ENCODE results near the gene GPRC5D.

The GPRC5D gene

DNA sequence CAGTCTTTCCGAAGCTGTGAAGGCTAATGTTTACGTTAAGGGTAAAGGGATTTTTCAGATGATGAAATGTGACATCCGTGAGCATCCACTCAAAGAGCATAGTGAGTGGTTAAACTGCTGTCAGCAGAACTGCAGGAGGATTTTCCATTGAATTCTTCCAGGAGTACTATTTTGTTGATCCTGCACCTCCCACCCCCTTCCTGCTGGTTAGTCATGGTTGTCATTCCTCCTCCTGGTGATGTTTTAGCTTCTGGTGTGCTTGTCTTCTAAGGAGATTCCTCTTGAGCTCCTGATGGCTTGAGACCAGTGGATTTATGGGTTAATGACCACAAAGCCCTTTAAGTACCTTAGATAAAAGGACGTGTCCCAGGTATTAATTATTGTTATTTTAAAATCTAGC, 2.4 kb upstream of the GPRC5D start:
- TF ChIP-seq, protein P1, sequence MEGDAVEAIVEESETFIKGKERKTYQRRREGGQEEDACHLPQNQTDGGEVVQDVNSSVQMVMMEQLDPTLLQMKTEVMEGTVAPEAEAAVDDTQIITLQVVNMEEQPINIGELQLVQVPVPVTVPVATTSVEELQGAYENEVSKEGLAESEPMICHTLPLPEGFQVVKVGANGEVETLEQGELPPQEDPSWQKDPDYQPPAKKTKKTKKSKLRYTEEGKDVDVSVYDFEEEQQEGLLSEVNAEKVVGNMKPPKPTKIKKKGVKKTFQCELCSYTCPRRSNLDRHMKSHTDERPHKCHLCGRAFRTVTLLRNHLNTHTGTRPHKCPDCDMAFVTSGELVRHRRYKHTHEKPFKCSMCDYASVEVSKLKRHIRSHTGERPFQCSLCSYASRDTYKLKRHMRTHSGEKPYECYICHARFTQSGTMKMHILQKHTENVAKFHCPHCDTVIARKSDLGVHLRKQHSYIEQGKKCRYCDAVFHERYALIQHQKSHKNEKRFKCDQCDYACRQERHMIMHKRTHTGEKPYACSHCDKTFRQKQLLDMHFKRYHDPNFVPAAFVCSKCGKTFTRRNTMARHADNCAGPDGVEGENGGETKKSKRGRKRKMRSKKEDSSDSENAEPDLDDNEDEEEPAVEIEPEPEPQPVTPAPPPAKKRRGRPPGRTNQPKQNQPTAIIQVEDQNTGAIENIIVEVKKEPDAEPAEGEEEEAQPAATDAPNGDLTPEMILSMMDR (IDR thresholded peaks at IDR 0.05): no peak
- no peak overlapping the region for H3K27ac ChIP-seq
- no peaks in the 10 kb centered on the region for H3K27me3 ChIP-seq (ENCODE audit: control insufficient read depth, insufficient read depth, low read length)
- H3K4me1 ChIP-seq: no peaks in the 10 kb centered on the region
- H3K79me2 ChIP-seq: no peaks in the 10 kb centered on the region
- H2AFZ ChIP-seq: no peak overlapping the region
- H3K4me3 ChIP-seq (ENCODE audit: low read depth, low read length): no peak overlapping the region
- no peak overlapping the region for H3K4me2 ChIP-seq (ENCODE audit: low read length)
- no peaks in the 10 kb centered on the region for H3K36me3 ChIP-seq (ENCODE audit: control insufficient read depth, insufficient read depth, low read length)
- no peaks in the 10 kb centered on the region for H3K9me3 ChIP-seq (ENCODE audit: control insufficient read depth, low read length)
- H3K9ac ChIP-seq: no peak overlapping the region

DNA sequence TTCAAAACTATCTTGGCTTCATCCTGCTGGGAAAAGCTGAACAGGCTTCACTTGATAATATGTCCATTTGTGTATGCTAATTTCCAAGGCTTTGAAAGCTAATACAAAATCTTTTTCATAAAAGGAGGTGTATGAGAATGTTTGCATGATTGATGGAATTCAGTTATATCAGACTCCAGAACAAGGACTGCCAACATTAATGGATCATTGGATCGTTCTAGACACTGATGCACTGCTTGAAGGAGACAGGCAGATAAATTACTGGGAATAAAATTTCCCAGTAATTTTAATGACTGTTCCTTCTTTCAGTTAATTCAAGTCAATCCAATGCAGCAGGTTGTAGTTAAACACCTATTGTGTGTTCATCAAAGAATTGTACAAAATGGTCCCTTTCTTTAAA, 466 bp downstream of the GPRC5D start:
- H2AFZ ChIP-seq: no peak overlapping the region
- H3K27ac ChIP-seq: no peak overlapping the region
- no peak overlapping the region for H3K4me3 ChIP-seq (ENCODE audit: low read depth, low read length)
- no peak overlapping the region for H3K4me2 ChIP-seq (ENCODE audit: low read length)
- TF ChIP-seq, protein P1 (IDR thresholded peaks at IDR 0.05): no peak
- no peaks in the 10 kb centered on the region for H3K27me3 ChIP-seq (ENCODE audit: control insufficient read depth, insufficient read depth, low read length)
- H3K79me2 ChIP-seq: no peaks in the 10 kb centered on the region
- H3K9me3 ChIP-seq (ENCODE audit: control insufficient read depth, low read length): no peaks in the 10 kb centered on the region
- H3K36me3 ChIP-seq (ENCODE audit: control insufficient read depth, insufficient read depth, low read length): no peaks in the 10 kb centered on the region
- H3K4me1 ChIP-seq: no peaks in the 10 kb centered on the region
- no peak overlapping the region for H3K9ac ChIP-seq

- no peaks in the 10 kb centered on the region for H3K79me2 ChIP-seq
These were observed 4.1 kb downstream of the GPRC5D start for GRCh38 chr12:12947902-12948301.

DNA sequence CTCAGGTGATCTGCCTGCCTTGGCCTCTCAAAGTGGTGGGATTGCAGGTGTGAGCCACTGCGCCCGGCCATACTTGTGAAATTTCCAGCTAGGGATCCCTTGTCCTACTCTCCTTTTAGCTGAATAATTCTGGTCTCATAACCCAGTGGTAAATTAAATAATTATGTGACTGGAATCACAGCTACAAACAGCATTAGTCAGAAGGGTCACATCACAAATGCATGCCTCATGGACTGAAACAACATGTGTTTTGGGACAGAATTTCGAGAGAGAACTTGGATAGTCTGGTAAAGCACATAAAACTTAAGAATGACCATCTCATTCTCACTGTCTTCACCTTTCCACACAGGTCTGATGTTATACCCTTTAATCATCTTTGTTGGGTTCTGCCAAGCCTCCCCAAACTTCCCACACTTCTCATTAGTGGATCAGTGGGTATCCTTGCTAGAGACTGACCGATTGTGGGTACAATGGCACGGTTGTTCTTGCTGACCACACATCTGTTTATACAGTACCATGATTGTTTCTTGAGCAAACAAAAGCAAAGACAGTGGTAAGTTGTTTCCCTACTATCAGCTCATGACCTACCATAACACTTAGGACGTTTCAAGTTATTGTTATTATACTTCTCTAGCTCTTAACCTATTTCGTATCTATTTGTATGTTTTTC, 5.1 kb downstream of the GPRC5D start:
- Histone ChIP-seq H3K9me3 (ENCODE audit: control insufficient read depth, low read length) (no peaks in the 10 kb centered on the region), H3K4me2 (ENCODE audit: low read length) (no peak overlapping the region), H3K79me2 (no peaks in the 10 kb centered on the region), H3K9ac (no peak overlapping the region), H3K4me1 (no peaks in the 10 kb centered on the region), H3K36me3 (ENCODE audit: control insufficient read depth, insufficient read depth, low read length) (no peaks in the 10 kb centered on the region), H3K27me3 (ENCODE audit: control insufficient read depth, insufficient read depth, low read length) (no peaks in the 10 kb centered on the region), H2AFZ (no peak overlapping the region), H3K4me3 (ENCODE audit: low read depth, low read length) (no peak overlapping the region), H3K27ac (no peak overlapping the region)
- TF ChIP-seq, protein P1 (IDR thresholded peaks at IDR 0.05): no peak

More at GRCh38 chr12:12947902-12948301, 4.1 kb downstream of the GPRC5D start:
- no peak overlapping the region for H3K9ac ChIP-seq
- H3K27me3 ChIP-seq (ENCODE audit: control insufficient read depth, insufficient read depth, low read length): no peaks in the 10 kb centered on the region
- H3K4me3 ChIP-seq (ENCODE audit: low read depth, low read length): no peak overlapping the region
- no peak overlapping the region for H2AFZ ChIP-seq
- H3K4me1 ChIP-seq: no peaks in the 10 kb centered on the region
- H3K27ac ChIP-seq: no peak overlapping the region
- H3K9me3 ChIP-seq (ENCODE audit: control insufficient read depth, low read length): no peaks in the 10 kb centered on the region
- no peak overlapping the region for H3K4me2 ChIP-seq (ENCODE audit: low read length)
- no peaks in the 10 kb centered on the region for H3K36me3 ChIP-seq (ENCODE audit: control insufficient read depth, insufficient read depth, low read length)
- TF ChIP-seq, protein P1 (IDR thresholded peaks at IDR 0.05): no peak

DNA sequence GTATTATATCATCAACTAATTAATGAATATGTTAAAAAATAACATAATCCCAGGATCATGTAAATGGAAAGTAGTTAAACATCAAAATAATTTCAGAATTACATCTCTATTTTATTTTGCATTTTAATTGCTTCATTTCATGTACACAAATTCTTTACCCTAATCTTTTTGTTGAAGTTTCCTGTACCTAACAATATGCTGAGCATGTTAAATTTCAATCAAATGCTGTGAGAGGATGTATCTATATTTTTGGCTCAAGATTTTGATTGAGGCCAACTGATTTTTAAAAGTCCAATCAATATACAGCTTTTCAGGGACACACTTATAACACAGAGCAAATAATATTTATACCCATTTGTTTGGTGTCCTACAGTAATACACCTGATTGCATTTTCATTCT, 6.4 kb downstream of the GPRC5D start:
- H3K27ac ChIP-seq: no peak overlapping the region
- no peaks in the 10 kb centered on the region for H3K79me2 ChIP-seq
- H3K9me3 ChIP-seq (ENCODE audit: control insufficient read depth, low read length): no peaks in the 10 kb centered on the region
- H3K4me3 ChIP-seq (ENCODE audit: low read depth, low read length): no peak overlapping the region
- H3K4me1 ChIP-seq: no peaks in the 10 kb centered on the region
- TF ChIP-seq, protein P1 (IDR thresholded peaks at IDR 0.05): no peak
- no peaks in the 10 kb centered on the region for H3K36me3 ChIP-seq (ENCODE audit: control insufficient read depth, insufficient read depth, low read length)
- H2AFZ ChIP-seq: no peak overlapping the region
- no peak overlapping the region for H3K4me2 ChIP-seq (ENCODE audit: low read length)
- H3K27me3 ChIP-seq (ENCODE audit: control insufficient read depth, insufficient read depth, low read length): no peaks in the 10 kb centered on the region
- no peak overlapping the region for H3K9ac ChIP-seq

Measured in parathyroid adenoma (tissue), 2 donors.